Thyroid gland (tissue), 4 donors: ENCODE measurements around the gene S100A7.
"Not testable (repeated sequence)": the region's sequence is repeated elsewhere in the genome, so short reads cannot be mapped to it uniquely, and the experiment has no call there.

Experiments
- POLR2A ChIP-seq, 2 donors: fragments of 450-650 bp; IDR thresholded peaks; one replicate each; pipeline ENCODE4 v1.6.1; 2017; ENCODE audit warnings: antibody characterized with exemption in 2 of 2, mild to moderate bottlenecking in 2 of 2, moderate library complexity in 1 of 2
- TF ChIP-seq, protein P1 (sequence below), 6 experiments: fragments of 200-600 bp in 3 of 6; fragments of 450-650 bp in 3 of 6; sonication (generic) in 3 of 6; IDR thresholded peaks; one replicate each; pipeline ENCODE4 v1.5.1; 2016 to 2019; ENCODE audit warnings: antibody characterized with exemption in 6 of 6, mild to moderate bottlenecking in 2 of 6, inconsistent platforms in 1 of 6, moderate library complexity in 1 of 6

DNA sequence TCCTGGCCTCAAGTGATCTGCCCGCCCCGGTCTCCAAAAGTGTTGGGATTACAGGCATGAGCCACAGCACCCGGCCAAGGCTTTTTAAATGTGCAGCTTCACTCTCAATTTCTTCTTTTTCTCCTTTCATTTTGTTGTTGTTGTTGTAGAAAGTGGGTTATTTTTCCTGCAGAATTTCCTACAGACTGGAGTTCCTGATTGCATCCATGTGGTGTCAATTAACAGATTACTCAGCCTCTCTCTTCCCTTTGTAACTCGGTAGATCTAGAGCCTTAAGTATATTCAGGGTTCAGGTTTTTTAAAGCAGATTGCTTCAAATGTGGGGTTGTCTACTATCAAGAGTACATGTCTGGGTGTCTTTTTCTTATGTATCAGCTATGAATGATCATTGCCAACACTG is 11.6 kb downstream of the S100A7 start:
- TF ChIP-seq, protein P1, sequence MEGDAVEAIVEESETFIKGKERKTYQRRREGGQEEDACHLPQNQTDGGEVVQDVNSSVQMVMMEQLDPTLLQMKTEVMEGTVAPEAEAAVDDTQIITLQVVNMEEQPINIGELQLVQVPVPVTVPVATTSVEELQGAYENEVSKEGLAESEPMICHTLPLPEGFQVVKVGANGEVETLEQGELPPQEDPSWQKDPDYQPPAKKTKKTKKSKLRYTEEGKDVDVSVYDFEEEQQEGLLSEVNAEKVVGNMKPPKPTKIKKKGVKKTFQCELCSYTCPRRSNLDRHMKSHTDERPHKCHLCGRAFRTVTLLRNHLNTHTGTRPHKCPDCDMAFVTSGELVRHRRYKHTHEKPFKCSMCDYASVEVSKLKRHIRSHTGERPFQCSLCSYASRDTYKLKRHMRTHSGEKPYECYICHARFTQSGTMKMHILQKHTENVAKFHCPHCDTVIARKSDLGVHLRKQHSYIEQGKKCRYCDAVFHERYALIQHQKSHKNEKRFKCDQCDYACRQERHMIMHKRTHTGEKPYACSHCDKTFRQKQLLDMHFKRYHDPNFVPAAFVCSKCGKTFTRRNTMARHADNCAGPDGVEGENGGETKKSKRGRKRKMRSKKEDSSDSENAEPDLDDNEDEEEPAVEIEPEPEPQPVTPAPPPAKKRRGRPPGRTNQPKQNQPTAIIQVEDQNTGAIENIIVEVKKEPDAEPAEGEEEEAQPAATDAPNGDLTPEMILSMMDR (IDR thresholded peaks at IDR 0.05) = not testable (repeated sequence)
- not testable (repeated sequence) for TF ChIP-seq POLR2A (IDR thresholded peaks at IDR 0.05)
